HG03460 (cell line): ENCODE results near the gene ASGR1.
A peak's percentile ranks its signal among the peaks of the same experiment; 100 is the strongest.

Experiments
- ATAC-seq: cut with Tn5 transposase; IDR thresholded peaks from one replicate; pipeline ENCODE4 v1.9.1; 2021; ENCODE audit not compliant: unreplicated experiment

Gene ASGR1

GRCh38 chr17:7216242-7217112 lies 37.3 kb upstream of the ASGR1 start:
- no peak for ATAC-seq

- no peak for ATAC-seq
Observed at GRCh38 chr17:7215652-7216180, 36.5 kb upstream of the ASGR1 start.

- ATAC-seq = no peak
Observed at GRCh38 chr17:7215136-7215638, 36.0 kb upstream of the ASGR1 start.

GRCh38 chr17:7214300-7215135 lies 35.3 kb upstream of the ASGR1 start:
- peak; percentile 70 for ATAC-seq

GRCh38 chr17:7213895-7214299 lies 34.7 kb upstream of the ASGR1 start:
- ATAC-seq = no peak

GRCh38 chr17:7211491-7212273 lies 32.5 kb upstream of the ASGR1 start:
- no peak for ATAC-seq

- ATAC-seq = no peak
Observed at GRCh38 chr17:7208754-7209460, 29.7 kb upstream of the ASGR1 start.

GRCh38 chr17:7208027-7208571 lies 28.9 kb upstream of the ASGR1 start:
- no peak for ATAC-seq

GRCh38 chr17:7207120-7208001 lies 28.2 kb upstream of the ASGR1 start:
- no peak for ATAC-seq

GRCh38 chr17:7205561-7205960 lies 26.4 kb upstream of the ASGR1 start:
- ATAC-seq = no peak

- ATAC-seq = peak; percentile 79
Observed at GRCh38 chr17:7204828-7205461, 25.8 kb upstream of the ASGR1 start.

GRCh38 chr17:7204336-7204735 lies 25.2 kb upstream of the ASGR1 start:
- no peak for ATAC-seq

- ATAC-seq = no peak
Observed at GRCh38 chr17:7203391-7203790, 24.2 kb upstream of the ASGR1 start.

- no peak for ATAC-seq
Observed at GRCh38 chr17:7196651-7197401, 17.7 kb upstream of the ASGR1 start.

- ATAC-seq = no peak
Observed at GRCh38 chr17:7195971-7196370, 16.8 kb upstream of the ASGR1 start.

- ATAC-seq = no peak
Observed at GRCh38 chr17:7192271-7192937, 13.2 kb upstream of the ASGR1 start.

- no peak for ATAC-seq
Observed at GRCh38 chr17:7191571-7192270, 12.6 kb upstream of the ASGR1 start.
